ENCODE results near the gene WEE1. TPM values are rescaled to one million over a fixed set of nuclear protein-coding genes. Genes with fewer than 3 reads are reported as not detected.

The WEE1 gene
- total and polyA plus RNA-seq, 8 donors, result 2.6 to 10.7 (median 6.2) TPM

- no peaks in the 10 kb centered on the region for H3K36me3 ChIP-seq
- intact Hi-C loops (cut with DNase I), result no loop called here
- peaks cover 30 to 34% (median 32%) of the 10 kb centered on the region in 3 donors for H3K4me1 ChIP-seq
- no peaks in the 10 kb centered on the region for H3K27me3 ChIP-seq
- no peak for DNase-seq
- ATAC-seq, result no peak
- WGBS, 2 donors, result 44% methylated on average over 8 of the region's 8 CpGs
- FAIRE-seq, result no peak
- TF ChIP-seq, protein P1, sequence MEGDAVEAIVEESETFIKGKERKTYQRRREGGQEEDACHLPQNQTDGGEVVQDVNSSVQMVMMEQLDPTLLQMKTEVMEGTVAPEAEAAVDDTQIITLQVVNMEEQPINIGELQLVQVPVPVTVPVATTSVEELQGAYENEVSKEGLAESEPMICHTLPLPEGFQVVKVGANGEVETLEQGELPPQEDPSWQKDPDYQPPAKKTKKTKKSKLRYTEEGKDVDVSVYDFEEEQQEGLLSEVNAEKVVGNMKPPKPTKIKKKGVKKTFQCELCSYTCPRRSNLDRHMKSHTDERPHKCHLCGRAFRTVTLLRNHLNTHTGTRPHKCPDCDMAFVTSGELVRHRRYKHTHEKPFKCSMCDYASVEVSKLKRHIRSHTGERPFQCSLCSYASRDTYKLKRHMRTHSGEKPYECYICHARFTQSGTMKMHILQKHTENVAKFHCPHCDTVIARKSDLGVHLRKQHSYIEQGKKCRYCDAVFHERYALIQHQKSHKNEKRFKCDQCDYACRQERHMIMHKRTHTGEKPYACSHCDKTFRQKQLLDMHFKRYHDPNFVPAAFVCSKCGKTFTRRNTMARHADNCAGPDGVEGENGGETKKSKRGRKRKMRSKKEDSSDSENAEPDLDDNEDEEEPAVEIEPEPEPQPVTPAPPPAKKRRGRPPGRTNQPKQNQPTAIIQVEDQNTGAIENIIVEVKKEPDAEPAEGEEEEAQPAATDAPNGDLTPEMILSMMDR (IDR thresholded peaks at IDR 0.05), result no peak
- peak overlapping the region; percentile 71 to 96 (median 90) for H3K27ac ChIP-seq
- H3K9me3 ChIP-seq, result no peaks in the 10 kb centered on the region
- H3K4me3 ChIP-seq, result peak overlapping the region in 1 of 4 donors; percentile 12
Observed at GRCh38 chr11:9568161-9568853, 5.2 kb upstream of the WEE1 start.

DNA sequence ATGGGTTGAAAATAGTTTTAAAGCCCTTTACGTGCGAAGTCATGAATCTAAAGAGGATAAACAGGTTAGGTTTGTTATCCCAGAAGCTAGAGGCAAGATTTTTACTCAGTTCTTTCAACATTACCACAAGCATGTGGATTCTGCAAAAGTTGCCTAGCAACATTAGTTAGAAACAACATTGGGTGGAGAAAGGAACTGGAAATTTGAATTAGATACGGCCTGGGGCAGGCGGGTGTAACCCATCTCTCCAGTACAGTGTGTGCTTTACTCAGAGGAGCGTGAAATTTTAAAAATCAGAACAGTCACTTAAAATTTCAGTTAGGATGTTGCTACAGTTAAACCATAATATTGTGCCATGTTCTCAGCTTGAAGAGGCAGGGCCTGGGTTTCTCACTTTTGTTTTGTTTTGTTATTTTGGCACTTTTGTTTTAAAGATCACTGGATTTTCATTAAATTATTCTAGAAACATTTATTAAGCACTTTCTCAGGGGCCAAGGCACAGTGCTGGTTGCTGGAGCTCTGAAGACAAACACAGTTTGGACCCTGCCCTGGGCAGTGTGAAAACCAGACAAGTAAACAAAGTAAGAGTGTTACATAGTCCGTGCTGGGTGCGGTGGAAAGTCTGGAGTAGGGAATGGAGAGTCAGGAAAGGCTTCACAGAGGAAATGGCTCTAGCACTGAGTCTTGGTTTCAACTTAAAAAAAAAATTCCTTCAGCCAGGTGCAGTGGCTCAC lies 4.4 kb upstream of the WEE1 start:
- Histone ChIP-seq H3K27ac (peak overlapping the region; percentile 71 to 96 (median 90)), H3K4me3 (peak overlapping the region in 2 of 4 donors; percentile 6 to 12), H3K9me3 (no peaks in the 10 kb centered on the region), H3K4me1 (peaks cover 30 to 34% (median 32%) of the 10 kb centered on the region in 3 donors), H3K27me3 (no peaks in the 10 kb centered on the region), H3K36me3 (no peaks in the 10 kb centered on the region)
- intact Hi-C loops (cut with DNase I), result no loop called here
- FAIRE-seq (peak; percentile 85), ATAC-seq (peak; percentile 47 to 61 (median 60)), DNase-seq (peak; percentile 67 to 84 (median 74))
- WGBS, 2 donors, result 6 to 7% methylated on average over 7 of the region's 7 CpGs
- TF ChIP-seq, protein P1 (IDR thresholded peaks at IDR 0.05), result no peak

DNA sequence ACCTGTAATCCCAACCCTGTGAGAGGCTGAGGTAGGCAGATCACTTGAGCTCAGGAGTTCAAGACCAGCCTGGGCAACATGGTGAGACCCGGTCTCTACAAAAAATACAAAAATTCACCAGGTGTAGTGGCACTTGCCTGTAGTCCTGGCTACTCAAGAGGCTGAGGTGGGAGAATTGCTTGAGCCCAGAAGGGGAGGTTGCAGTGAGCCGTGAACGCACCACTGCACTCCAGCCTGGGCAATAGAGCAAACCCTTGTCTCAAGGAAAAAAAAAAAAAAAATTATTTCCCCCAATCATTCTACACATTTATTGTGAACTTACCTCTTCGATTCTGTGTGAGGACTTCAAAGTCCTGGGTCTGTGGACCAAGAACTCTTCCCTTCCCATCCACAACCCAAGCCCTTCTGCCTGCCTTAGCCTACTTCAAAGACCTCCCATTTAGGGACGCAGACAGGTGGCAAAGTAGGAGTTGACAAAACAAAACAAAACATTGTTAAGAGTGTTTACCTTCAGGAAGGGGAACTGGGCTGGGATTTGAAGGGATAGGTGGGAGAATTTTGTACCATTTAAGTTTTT lies 3.8 kb upstream of the WEE1 start:
- Histone ChIP-seq H3K36me3 (no peaks in the 10 kb centered on the region), H3K4me3 (no peak overlapping the region), H3K27me3 (no peaks in the 10 kb centered on the region), H3K9me3 (no peaks in the 10 kb centered on the region), H3K4me1 (peaks cover 30 to 34% (median 32%) of the 10 kb centered on the region in 3 donors), H3K27ac (peak overlapping the region; percentile 71 to 96 (median 90))
- ATAC-seq, result no peak
- intact Hi-C loops (cut with DNase I), result no loop called here
- no peak for DNase-seq
- 74 to 84% methylated on average over 5 of the region's 5 CpGs for WGBS, 2 donors
- FAIRE-seq, result no peak
- TF ChIP-seq, protein P1 (IDR thresholded peaks at IDR 0.05), result no peak

DNA sequence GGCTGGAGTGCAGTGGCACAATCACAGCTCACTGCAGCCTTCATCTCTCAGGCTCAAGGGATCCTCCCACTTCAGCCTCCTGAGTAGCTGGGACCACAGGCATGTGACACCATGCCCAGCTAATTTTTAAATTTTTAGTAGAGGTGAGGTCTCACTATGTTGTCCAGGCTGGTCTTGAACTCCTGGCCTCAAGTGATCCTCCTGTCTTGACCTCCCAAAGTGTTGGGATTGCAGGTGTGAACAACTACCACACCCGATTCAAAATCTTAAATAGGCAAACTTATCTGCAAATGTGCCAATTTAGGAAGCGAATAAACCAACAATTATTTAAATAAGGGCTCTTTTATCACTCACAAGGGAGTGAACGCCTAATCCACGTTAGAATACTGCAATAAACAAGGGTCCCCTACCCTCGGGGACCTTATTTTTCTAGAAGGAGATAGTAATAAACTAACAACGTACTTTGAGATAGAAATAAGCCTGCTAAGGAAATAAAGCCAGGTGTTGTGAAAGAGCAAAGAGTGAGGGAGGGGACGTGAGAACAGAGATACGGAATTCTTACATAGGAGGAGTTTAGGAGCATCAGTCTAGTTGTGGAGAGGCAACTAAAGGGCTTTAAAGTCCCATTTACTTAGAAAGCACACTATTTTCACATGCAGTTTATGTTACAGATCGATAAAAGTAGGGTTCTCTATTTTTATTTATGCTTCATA lies 3.0 kb upstream of the WEE1 start:
- H3K9me3 ChIP-seq, result no peaks in the 10 kb centered on the region
- H3K4me1 ChIP-seq, result peaks cover 31 to 34% (median 34%) of the 10 kb centered on the region in 3 donors
- no peak overlapping the region for H3K4me3 ChIP-seq
- ATAC-seq (no peak), FAIRE-seq (no peak), DNase-seq (no peak)
- WGBS, 2 donors, result 52 to 61% methylated on average over 9 of the region's 9 CpGs
- intact Hi-C loops (cut with DNase I), result no loop called here
- H3K27me3 ChIP-seq, result no peaks in the 10 kb centered on the region
- peak overlapping the region in 1 of 4 donors; percentile 93 for H3K27ac ChIP-seq
- TF ChIP-seq, protein P1 (IDR thresholded peaks at IDR 0.05), result no peak
- H3K36me3 ChIP-seq, result no peaks in the 10 kb centered on the region
